ENCODE measurements around the gene KLHDC7B. TPM values are rescaled to one million over a fixed set of nuclear protein-coding genes. Genes with fewer than 3 reads are reported as not detected.

KLHDC7B gene
- total RNA-seq, 1 donor from 2014 or later: 0.30 TPM

DNA sequence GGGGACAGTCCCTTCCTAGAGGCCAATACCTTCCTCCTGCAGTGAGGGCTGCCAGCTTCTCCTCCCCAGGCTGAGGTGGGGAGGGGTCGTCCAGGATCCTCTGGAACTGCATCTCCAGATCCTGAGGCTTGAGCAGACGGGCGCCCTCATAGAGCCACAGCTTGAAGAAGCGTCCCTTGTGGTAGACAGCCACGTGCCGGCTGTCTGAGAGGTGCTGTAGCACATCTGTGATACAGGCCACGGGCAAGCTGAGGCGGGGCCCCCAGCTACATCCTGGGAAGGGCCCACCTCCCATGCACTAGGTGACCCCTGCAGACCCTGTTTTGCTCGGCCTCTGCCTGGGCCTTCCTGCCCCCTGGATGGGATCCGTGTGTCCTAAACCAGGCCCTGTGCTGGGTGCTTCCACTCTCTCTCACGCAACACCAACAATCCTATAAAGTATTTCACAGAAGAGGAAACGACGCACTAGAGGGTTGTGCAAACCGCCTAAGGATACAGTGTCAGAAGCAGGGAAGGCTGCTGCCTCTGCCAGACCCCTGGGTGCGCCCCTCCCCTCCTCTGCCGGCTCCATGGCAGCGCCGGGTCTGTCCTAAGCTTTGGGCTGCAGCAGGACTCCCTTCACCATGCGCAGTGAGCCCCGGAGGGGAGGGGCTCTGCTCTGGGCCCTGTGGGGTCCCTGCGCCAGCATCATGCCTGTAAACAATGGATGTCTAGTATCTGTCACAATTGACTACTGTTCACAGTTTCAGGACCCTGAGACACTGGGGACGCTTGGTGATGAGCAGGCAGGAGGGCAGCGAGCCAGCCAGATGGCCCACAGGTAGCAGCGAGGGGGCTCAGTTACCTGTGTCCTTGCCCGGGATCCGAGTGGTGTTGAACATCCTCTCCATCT, 28.0 kb downstream of the KLHDC7B start:
- no peak for DNase-seq

DNA sequence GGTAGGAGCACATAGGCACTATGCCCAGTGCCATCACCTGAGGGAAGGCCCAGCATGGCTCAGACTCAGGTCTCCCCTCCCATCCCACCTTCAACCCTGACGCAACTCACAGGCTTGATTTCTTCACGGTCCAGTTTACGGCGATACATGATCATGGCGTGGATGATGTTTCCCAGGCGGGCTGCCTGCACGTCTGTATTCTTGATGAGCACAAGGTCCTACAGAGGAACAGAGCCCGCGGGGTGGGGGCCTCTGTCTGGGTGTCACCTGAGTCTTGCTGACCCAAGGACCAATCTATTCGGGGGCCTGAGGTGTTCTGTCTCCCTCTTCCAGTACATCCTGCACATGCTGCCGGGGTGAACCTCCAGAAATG, 28.7 kb downstream of the KLHDC7B start:
- no peak for DNase-seq

- DNase-seq: no peak
Observed at GRCh38 chr22:50575426-50575941, 29.8 kb downstream of the KLHDC7B start.

GRCh38 chr22:50576070-50576469, 30.4 kb downstream of the KLHDC7B start:
- no peak for DNase-seq

DNA sequence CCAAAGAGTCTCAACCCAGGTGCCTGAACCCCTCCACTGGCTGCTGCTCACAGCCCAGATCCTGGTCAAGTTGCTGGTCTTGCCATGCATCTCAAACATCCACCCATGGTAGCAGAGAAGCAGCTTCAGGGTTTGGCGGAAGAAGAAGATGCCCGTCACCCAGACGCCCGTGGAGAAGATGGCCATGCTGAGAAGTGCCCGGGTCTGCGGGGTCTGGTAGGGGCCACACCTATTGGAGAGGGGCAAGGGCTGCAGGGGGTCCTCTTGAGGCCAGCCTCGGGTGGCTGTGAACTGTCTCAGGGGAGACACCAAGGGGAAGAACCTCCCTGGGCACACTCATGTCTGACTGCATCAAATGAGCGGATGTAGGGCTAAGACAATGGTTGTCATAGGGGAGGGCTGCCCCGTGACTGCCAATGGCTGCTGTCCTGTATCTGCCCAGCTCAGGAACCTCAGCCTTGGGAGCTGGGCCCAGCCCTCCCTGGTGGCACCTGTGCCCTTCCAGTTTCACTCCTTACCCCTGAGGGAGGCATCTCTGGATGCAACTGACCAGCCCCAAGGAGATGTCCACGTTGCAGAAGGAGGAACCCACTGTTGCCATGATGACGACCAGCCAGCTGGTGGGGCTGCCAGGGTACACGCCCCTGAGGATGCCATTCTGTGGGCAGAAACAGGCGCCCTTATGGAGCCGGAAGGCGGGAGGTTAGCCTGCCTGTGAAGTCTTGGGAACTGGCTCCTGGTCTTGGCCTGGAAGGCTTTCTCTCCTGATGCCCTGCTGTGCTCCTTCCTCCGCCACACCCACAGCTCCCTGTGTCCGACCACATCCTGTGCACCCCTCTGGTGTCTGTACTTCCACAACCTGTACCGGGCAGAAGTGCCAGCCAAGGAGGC, 31.4 kb downstream of the KLHDC7B start:
- DNase-seq: no peak

GRCh38 chr22:50577697-50577986, 31.9 kb downstream of the KLHDC7B start:
- DNase-seq: no peak

GRCh38 chr22:50577987-50578775, 32.5 kb downstream of the KLHDC7B start, which contains the start of gene CPT1B:
TSS of gene CPT1B (minus strand) at chr22:50578427. CDS start at chr22:50577915, 512 bp downstream.
- no peak for DNase-seq

DNA sequence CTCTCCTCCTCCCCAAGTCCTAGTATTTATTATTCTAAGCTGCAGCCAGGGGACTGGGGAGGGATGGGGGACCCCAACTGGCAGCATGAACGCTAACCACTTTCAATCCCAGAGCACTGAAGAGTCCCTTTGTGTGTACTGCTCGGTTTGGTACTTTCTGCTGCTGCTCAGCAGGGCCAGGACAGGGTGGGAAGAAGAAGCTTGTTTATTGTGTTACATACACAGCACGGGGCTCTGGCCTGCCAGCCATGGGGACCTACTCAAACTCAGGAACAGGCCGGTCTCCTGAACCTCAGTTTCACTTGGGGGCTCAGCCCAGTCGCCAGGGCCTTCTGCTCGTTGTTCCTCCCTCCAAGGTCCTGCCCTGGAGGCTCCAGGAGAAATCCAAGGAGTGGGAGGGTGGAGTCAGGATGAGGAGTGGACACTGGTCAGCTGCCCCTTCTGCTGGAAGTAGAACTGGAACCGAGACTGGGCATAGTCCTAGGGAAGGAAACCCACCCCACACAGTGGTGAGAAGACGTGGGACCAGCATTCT, 33.1 kb downstream of the KLHDC7B start:
- no peak for DNase-seq

DNA sequence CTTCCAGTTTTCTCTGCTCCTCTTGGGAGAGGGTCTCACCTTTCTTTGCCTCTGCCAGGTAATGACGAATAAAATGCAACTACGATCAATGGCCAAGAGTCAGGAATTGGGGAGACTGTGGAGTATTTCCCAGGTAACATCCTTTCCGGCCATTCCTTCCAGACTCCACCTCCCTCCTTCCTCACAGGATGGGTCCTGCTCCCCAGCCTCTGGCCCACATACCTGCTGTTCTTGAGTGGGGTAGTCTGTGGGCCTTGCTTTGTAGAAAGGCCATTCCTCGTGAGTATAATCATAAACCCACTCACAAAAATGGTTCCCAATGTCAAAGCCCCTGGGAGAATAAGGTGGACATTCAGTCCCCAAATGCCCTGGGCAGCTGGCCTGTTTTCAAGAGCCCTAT, 34.1 kb downstream of the KLHDC7B start:
- DNase-seq: no peak

DNA sequence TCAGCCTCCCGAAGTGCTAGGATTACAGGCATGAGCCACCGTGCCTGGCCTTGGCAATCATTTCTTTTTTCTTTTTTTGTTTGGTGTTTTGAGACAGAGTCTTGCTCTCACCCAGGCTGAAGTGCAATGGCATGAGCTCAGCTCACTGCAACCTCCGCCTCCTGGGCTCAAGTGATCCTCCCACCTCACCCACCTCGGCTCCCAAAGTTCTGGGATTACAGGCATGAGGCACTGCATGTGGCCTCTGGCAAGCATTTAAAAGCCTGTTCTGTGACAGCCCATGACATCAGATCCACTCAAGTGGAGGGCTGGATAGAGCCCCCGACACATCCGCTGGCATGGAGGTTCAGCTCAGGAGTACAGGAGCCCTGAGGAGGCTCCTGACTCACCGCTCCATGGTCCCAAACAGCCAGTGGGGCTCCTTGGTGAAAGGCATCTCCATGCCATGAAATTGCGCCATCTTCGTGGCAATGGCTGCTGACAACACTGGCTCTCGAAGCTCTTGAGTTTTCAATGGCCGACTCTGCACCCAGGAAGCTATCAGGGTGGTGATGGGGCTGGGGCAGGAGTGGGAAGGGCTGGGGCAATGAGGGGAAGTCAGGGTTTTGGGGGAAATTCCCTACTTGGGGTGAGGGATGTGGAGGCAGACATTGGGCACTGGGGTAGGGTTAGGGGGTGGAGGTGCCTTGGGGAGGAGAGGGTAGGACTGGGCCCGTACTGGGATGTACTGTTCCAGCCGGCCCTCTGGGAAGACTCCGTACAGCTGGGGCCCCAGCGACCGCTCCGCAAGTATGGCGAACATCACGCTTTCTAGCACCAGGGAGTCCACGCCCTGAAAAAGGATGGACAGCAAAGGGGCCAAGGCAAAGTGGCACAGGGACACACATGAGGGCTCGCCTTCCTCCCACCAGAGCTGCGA, 35.6 kb downstream of the KLHDC7B start:
- no peak for DNase-seq

DNA sequence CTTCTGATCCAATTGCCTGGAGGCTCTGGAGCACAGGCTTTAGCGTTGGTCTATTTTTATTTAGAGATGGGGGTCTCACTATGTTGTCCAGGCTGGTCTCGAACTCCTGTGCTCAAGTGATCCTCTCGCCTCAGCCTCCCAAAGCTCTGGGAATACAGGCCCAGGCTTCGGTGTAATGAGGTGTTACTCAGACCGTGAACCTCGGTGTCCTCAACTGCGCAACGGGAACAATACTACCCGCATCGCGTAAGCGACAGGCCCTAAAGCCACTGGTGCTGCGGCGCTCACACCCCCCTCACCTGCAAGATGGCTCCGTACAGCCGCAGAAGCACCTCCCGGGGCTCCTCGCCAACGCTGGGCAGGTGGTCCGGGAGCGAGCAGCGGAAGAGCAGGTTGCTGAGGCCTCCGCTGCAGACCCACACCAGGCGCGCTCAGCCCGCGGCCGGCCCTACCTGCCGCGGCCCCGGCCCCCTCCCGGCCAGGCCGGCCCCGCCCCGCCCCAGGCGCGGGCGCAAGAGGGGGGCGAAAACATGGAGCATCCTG, 36.3 kb downstream of the KLHDC7B start:
- no peak for DNase-seq

- DNase-seq: peak; percentile 99
Observed at GRCh38 chr22:50582493-50583293, 37.0 kb downstream of the KLHDC7B start, which contains the start of gene CHKB. TSS of gene CHKB (minus strand) at chr22:50582849. CDS start at chr22:50582781, 68 bp downstream.

- DNase-seq: peak; percentile 45
Observed at GRCh38 chr22:50583294-50583861, 37.7 kb downstream of the KLHDC7B start.

- DNase-seq: no peak
Observed at GRCh38 chr22:50584106-50585096, 38.7 kb downstream of the KLHDC7B start.

- no peak for DNase-seq
Observed at GRCh38 chr22:50585238-50585637, 39.5 kb downstream of the KLHDC7B start.

GRCh38 chr22:50585781-50586180, 40.1 kb downstream of the KLHDC7B start:
- DNase-seq: no peak

DNA sequence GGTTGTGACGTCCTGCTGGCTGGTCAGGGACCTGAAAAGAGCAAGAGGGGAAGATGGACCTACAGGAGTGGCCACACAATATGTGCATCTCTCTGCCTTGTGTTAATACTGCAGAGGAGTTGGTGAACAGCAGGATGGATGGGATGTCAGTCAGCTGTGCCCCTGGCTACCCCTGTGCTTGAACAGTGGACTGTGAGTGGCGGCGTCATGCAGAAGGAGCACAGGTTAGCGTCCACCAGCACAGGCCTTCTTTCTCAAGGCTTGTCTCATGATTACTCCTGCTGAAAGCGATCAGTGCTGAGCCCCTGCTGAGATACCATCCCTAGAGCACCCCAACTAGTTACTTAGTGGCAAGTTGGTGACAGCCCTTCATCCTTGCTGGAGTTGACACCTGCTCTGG, 40.7 kb downstream of the KLHDC7B start:
- DNase-seq: no peak

DNA sequence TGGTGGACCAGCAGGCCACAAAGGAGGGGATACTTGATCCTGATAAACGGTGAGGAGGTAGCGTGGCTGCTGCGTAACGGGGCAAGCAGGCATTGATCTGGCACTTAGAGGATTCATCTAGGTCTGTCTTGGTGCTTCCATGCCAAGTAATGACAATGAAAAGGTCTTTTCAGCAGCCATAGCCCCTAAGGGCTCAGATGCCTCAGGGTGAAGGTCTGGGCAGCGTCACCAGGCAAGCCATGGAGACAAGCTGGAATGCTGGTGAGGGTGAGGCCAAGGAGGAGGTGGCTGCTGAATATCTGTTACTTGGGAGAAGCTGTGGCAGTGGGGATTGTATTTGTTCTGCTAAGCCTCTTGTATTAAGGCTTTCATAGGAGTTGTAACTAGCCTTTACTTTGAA, 41.7 kb downstream of the KLHDC7B start:
- DNase-seq: no peak
